GM18498 (cell line): ENCODE measurements around the gene SPACA7.

Source experiments
- ATAC-seq: cut with Tn5 transposase; IDR thresholded peaks from one replicate; pipeline ENCODE4 v1.9.1; 2021; ENCODE audit warnings: mild to moderate bottlenecking, moderate library complexity; ENCODE audit not compliant: unreplicated experiment

Gene SPACA7

DNA sequence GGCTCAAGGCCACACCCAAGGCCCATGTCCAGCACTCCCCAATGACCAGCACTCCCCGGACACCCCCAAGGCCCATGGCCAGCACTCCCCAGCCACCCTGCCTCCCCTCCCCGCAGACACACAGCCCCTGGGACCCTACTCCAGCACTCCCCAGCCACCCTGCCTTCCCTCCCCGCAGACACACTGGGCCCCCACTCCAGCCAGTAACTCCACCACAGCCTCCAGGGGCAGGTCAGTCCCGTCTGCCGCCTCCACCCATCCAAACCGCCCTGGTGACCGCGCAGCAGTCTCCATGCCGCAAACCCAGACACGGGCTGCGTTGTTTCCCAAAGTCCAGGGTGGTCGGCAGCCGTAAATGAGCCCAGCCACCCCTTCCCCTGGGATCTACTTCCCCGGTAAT is 70.7 kb downstream of the SPACA7 start:
- ATAC-seq = no peak

DNA sequence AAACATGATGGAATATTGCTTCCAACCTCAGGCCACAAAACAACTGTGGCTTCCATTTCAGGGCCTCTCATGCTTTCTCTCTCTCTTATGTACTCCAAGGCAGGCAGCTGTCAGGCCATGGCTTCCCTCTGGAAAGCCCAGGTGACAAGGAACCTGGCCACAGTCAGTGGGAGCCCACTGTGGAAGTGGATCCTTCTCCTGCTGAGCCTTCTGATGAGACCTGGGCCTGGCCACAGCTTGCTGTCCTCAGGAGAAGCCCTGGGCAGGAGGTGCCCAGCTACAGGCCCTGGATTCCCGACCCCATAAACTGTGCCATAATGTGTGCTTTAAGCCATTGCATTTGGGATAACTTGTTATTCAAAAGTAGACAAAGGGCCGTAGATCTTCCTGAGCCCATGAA is 71.2 kb downstream of the SPACA7 start:
- no peak for ATAC-seq

DNA sequence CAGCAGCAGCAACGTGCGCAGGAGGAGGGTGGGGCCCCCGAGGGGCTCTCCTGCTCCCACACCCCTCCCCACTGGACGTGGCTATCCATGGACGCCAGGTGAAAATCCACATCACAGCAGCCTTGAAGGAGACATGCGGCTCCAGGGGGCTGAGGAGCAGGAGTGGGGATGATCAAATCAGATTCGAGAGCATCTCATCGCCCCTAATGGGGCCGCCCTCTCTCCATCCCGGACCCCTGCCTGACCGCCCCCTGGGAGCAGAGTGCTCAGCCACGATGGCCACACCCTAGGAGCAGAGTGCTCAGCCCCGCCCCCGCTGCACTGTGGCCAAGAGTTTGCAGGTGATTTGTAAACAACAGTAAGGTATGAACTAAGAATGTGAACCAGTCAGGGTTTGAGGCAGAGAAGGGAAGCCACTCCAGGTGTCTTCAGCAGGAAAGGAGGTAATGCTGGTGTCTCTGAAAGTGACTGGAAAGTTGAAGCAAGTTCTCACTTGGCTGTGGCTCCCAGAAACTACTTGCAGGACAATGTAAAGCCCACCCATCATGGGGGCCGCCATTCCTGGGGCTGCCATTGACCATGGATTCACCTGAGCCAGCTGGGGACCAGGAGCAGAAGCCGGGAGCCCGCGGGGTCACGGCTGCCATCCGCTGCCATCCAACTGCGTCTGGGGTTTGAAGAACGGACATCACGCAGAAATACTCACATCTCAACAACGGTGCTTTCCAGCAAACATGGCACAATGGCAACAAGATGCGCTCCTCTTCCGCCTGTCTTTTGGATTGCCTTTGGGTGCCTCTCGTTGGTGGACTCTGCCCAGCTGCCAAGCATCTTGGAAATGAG is 71.8 kb downstream of the SPACA7 start:
- no peak for ATAC-seq

DNA sequence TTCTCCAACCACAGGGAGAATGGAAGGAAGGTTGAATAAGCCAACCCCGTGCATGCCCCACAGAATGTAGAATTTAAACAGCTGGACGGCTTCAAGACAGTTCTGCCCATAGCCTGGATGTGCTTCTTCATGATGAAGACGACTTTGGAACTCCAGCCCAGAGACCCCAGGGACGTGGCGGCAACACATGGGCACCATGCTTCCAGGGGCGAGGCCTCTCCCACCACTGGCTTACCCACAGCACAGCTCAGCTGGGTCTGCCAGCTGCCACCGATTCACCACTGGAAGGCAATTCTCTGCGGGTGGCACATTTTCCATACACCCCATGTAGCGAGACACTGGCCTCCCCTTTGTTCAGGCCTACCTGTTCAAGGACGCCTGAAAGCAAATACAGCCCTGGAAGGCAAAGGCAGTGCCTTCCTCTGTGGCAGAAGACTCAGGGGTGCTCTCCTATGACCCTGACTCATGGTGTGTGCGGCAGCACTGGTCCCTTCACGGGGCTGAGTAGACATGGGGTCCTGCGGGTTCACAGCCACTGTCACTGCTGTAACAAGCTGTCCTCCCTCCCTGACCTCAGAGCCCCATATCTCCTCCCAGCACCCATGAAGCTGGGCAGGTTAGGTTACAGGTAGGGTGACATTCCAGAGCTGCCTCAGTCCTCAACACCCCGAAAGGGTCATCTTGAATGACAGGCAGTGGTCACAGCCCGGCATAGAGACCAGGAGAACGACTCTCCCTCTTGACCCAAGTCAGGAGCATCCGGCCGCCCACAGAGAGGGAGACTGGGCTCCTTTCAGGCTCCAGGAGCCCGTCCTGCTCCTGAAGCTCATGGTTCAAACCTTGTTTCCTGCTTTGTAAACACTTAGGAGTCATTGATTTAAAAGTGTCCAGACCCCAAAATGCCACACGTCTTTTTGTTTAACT is 72.7 kb downstream of the SPACA7 start:
- no peak for ATAC-seq

DNA sequence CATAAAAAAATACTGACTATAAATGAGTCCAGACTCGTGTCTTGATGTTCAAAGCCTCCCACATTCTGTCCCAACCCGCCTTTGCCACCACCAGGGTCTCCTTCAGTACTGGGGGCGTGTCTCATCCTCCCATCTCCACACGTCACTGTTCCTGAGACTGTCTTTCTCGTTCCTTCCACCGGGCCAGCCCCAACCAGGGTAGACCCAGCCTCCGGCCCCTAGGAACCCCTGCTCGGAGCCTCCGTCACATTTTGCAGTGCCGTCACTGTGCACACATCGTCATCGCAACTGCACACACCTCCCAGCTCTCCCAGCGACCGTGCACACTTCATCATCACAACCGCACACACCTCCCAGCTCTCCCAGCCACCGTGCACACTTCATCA is 73.4 kb downstream of the SPACA7 start:
- no peak for ATAC-seq

DNA sequence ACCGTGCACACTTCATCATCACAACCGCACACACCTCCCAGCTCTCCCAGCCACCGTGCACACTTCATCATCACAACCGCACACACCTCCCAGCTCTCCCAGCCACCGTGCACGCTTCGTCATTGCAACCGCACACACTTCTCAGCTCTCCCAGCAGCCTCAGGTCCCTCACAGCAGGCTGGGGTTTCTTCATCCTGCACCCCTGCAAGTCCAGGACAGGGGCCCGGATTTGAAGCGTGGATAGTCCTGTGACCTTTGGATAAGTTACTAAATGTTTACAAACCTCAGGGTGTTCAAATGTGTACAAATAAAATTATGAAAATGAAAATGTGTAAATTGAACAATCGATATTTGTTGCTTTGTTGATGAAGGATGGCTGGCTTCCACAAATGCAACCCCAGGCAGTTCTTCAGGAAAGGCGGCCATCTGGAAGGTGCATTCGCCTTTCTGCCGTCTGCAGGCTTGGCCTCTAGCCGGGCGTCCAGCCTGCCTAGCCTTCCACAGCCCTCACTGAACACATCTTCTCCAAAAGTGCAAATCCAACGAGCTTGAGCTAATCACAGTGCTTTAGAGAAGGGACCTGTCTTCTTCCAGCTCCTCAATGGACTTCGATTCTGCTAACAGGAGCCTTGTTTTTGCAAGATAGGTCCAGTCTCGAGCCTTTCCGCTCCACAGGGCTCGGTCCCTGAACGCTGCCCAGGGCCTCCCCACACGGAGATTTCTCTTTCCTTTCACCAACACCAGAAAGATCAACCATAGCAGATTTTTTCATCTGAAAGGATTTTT is 74.2 kb downstream of the SPACA7 start:
- ATAC-seq = no peak

DNA sequence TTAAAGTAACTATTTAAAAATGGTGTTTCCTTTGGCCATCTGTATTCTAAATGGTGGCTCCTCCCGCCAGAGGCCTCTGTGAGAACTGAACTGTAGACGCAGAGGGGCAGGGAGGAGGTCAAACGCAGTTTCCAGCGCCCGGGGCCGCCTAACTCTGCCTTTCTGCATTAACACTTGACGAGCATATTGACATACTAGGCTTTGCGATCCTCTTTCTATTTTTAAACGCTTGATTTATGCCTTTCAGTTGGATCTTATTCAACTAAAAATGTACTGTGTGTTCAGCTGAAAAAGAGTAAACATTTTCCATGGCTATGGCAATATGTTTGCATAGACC is 74.7 kb downstream of the SPACA7 start:
- ATAC-seq = no peak

DNA sequence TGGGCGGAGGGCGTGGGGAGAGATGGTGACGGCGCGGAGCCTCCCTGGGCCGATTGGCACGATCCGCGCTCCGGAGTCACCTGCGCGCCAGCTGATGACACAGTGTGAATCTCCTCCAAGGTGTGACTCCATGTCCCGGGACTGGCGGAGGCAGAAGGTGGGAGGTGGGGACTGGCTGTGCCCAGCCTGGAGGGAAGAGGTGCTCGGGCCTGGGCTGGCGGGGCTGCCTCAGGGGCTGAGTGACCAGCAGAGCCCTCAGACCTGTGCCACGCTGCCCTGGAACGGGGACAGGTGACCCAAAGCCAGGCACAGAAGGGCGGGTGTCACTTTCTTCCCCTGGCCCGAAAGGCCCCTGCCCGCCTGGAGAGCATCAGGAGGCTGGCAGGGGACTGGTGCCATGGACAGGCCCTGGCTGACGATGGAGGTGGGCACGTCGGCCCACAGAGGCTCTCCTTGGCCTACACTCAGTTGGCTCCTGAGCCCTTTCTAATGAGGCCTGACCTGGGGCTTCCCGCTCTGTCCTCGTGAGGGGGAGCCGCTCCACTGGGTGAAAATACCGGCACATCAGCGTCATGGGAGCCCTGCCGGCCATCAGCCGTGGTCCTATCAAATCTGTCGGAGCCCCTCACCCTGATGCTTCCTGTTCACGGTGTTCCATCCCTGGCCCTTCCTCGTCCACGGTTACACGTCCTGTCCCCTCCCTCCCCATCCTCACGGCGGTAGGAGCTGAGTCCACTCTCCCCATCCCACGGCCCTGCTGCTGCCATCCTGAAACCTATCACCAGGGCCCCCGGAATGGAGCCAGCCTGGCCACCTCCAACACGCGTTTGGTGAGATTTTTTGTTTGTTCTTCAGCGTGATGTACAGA is 75.6 kb downstream of the SPACA7 start:
- no peak for ATAC-seq

DNA sequence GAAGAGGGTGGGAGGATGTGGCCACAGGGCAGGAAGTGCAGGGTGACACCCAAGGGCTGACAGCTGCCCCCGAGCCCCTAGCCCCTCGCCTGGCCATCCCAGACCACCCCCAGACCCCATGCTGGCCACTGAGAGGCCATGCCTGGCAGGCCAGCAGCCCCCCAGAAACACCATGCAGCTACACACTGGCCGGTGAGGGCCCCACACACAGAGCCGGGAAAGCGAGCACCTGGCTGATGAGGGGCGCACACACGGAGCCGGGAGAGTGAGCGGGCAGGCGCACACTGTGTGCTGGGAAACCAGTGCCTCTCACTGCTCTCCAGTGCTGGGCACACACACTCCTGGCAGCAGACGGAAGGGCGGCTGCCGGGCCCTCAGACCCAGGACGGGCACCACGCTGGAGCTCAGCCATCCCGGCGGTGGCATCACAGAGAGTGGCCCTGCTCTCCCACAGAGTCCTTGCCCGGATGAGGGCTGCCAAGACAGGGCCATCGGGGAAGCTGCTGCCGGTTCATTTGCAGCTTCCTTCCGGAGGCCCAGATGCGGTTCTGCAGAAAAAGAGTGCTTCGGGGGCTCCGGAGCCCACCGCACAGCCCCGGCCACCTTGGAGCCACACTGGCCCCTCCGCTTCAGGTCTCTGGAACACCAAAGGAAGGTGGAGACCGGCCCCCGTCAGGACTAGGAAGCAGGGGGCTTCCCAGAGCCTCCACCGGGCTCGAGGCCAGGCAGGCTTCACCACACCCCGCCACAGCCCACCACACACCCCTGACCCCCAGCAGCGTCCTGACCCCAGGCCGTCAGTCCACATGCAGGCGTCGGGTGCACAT is 76.4 kb downstream of the SPACA7 start:
- no peak for ATAC-seq

DNA sequence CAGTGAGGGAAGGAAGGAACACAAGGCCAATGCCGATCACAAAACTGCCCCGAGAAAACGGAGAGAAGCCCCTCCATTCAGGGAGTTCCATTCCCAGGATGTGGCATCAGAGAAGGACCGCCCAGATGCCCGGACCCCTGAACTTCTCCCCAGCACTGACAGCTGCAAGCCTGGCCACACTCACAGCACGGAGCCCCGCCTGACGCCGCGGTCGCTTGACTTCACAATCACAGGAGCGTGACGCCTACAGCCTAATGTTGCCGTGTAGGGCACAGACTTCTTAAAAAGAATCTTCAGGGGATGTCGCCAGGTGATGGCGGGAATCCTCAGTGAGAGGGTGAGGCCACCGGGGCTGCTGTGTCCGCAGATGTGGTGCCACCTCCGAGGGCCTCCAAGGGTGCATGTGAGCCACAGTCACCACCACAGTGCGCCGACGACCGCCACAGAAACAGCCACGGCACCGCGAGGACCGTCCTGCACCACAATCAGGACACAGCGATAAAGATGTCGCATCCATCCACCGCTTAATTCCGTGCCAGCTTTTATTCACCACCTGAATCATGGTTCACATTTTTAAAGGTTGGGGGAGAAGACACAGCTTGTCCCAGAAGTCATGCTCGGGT is 77.2 kb downstream of the SPACA7 start:
- no peak for ATAC-seq

DNA sequence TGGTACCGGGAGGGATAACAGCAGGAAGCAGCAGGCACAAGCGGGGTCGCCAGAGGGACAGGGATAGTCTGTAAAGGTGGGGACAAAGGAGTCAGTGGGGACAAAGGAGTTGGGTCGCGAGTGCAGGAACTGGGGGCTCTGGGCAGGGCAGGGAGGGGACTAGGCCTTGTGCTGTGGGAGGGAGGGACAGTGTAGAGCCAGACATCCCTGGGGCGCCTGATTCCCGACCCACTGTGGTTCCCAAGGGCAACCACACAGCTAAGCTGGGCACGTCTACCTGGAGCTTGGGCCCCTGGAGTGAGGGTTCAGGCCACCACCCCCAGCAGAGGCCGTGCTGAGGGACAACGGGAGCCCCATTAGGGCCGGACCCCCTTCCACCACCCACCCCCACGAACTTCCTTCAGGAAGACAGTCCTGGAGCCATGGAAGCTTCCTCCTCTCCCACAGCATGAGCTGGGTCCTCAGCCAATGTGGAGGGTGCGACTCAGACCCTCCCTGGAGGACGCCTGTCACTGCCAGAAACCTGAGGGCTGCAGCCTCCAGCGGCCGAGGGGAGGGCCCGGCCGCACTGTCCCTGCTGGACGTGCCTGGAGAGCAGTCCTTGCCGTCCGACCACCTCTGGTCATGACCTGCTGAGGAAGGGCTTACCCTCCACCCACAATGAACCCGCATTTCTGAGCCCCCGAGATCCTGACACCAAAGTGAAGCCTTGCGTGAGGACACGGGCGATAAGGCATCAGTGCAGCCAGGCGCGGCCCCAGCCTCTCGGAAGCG is 77.9 kb downstream of the SPACA7 start:
- no peak for ATAC-seq

DNA sequence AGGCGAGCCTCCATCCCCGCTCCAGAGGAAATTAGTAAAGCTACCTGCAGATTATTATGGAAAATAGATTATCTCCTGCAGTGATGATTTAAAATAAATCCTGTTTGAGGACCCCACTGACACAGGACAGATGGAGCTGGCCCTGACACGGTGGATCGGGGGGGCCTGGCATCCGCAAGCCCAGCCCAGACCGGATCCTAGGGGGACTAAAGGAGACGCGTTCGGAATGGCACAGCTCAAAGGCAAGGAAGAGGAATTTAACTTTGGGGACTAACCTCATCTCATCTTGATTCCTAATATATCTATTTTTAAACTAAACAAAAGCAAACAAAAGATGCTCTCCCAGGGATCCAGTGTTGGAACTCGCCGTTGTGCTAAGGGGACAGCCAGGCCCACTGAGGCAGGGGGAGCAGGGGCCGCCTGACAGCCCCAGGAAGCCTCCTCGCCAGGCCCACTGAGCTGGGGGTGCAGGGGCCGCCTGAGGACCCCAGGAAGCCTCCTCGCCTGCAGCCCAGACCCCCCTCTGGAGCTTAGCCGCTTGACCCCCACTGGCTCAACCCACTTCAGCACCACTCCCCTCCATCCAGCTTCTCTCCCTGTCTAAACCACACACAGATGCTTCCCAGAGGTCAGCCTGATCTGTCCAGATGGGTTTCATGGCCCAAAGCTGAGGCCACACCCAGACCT is 78.6 kb downstream of the SPACA7 start:
- ATAC-seq = no peak

DNA sequence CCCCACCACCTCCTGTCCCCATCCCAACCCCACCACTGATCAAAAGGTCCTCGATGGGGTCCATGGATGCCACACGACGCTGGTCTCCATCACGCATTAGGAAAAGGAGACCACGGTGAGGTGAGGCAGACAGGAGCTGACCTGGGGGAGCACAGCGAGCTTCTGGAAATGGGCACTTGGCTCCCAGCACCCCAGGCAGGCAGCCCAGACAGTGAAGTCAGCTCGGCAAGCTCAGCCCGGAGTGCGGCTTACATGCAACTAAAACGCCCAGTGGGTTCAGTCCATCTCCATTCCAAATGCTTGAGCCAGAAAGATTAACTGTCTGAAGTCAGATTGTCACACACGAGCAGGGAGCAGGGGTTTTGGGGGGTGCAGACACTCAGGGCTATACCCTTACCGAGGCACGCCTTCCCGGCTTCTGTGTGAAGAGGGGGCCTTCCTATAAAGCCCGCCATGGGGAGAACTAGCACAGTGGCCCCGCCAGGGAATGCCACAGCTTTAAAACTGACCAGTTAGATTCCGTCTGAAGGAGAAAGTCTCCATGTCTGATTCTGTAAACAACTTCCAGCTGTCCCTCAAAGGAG is 79.4 kb downstream of the SPACA7 start:
- no peak for ATAC-seq

DNA sequence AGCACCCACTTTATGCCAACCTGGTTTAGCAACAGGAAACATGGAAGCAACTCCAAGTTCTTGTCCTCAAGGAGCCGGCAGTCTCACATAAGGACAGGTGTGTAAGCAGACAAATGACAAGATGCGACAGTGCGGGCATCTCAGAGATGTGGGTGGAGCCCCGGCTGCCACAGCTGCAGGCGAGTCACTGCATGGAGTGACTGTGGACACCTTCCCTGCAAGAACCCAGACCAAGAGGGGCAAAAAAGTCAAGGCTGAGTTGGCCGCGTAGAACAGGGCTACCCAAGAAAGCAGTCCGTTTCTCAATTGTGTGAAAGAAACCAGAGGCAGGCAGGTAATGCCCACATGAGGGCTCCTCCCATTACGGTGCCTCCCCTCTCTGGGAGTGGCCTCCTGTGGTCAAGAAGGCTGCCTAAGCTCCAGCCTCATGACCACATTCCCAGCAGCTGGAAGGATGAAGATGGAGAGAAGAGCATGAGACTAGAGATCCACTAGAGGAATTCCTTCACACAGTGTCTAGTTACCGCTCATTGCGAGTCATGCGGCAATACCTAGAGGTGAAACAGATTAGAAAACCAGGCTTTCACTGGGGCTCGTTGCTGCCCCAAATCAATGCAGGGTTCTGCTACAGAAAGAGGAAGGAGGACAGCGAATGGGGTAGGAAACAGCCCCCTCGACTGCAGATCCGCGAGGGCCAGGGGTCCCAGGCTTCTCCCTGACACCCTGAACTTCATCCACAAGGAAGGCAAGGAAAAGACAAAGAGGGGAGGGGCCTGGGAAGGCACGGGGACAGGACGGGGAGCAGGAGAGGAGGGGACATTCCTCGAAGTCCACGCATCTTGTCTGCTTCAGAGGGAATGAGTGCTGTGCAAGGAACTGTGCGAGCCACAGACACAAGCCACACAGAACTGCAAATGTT is 80.2 kb downstream of the SPACA7 start:
- no peak for ATAC-seq

DNA sequence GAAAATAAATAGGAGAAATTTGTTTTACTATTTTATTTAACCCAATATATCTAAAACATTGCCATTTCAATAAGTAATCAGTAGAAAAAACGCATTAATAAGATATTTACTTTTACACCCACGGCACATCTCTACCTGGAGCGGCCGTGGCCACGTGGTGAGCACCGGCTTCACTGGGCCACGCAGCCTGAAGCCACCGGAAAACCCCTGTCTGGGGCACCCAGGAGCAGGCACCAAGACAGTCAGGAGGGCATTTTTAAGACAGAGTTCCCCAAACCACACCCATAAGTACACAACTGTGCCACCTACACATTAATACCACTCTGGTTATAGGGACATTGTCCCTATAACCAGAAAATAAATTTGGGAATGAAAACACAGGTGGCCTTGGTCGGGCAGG is 80.9 kb downstream of the SPACA7 start:
- no peak for ATAC-seq

DNA sequence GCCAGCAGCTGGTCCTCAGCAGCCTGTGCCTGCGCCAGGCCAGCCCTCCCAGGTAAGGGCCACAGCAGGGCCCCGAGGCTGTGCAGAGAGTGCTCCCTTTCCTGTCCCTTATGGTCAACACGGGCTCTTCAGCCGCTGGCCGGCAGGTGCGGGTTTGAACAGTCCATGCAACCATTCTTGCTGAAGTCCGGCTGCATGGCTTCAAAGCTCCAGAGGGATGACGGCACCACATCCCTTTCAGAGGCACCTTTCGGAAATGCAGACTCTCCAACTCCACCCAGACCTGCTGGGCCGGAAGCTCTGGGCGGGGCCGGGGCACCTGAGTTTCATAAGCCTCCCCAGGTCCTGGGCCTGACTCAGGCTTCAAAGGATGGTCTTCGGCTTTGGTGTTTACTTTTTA is 81.3 kb downstream of the SPACA7 start:
- no peak for ATAC-seq
